ENCODE data around the gene SIM1.
A peak's percentile ranks its signal among the peaks of the same experiment; 100 is the strongest.

The SIM1 gene

DNA sequence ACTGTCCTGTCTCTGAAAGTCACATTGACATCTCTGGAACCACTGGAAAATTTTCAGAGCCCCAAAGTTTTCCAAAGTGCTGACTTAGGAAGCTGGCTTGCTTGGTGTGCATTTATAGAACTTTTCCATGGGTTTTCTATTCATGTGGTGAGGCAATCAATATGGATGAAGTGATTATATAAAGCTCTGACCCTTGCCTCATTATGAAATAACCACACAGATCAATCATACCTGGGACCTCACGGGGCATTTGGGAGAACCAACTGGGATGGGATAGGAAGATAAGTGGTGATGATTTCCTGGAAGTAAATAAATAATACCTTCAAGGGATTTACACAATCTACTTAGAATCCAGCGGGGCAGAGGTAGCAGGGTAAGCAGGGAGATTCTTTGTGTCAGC lies 22.9 kb upstream of the SIM1 start:
- DNase-seq (ENCODE audit: low read depth) = no peak
- TF ChIP-seq MYC (IDR thresholded peaks at IDR 0.05; ENCODE audit: low read depth, low read length) (no peak), POLR2A (IDR thresholded peaks at IDR 0.05; ENCODE audit: extremely low read depth, insufficient read length) (no peak)
- TF ChIP-seq, protein P1, sequence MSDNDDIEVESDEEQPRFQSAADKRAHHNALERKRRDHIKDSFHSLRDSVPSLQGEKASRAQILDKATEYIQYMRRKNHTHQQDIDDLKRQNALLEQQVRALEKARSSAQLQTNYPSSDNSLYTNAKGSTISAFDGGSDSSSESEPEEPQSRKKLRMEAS (IDR thresholded peaks at IDR 0.05; ENCODE audit: low read depth, low read length) = no peak
- H3K4me3 ChIP-seq (ENCODE audit: low read depth, low read length) = no peak overlapping the region

DNA sequence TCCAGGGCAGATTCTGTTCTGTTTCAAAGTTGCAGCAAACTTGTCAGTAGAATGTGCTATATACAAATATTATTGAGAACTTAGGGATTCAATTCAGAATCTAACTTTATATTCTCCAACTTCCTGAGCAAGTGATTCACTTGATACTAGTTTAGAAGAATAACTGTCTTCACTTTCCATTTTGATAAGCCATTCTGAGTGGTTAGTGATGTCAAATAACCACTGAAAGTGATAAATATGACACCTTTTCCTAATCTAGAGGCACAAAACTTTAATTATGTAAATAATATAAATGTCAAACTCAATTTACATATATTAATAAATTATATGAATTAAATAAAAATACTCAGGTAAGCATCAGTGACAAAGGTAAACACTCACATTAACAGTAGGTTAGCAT lies 20.5 kb upstream of the SIM1 start:
- no peak for DNase-seq (ENCODE audit: low read depth)
- no peak overlapping the region for H3K4me3 ChIP-seq (ENCODE audit: low read depth, low read length)
- TF ChIP-seq CTCF (IDR thresholded peaks at IDR 0.05; ENCODE audit: low read depth, low read length) (no peak), MYC (IDR thresholded peaks at IDR 0.05; ENCODE audit: low read depth, low read length) (no peak), POLR2A (IDR thresholded peaks at IDR 0.05; ENCODE audit: extremely low read depth, insufficient read length) (no peak)
- TF ChIP-seq, protein P1 (IDR thresholded peaks at IDR 0.05; ENCODE audit: low read depth, low read length) = no peak

- no peak overlapping the region for H3K4me3 ChIP-seq (ENCODE audit: low read depth, low read length)
- DNase-seq (ENCODE audit: low read depth) = no peak
- TF ChIP-seq, protein P1 (IDR thresholded peaks at IDR 0.05; ENCODE audit: low read depth, low read length) = no peak
- TF ChIP-seq POLR2A (IDR thresholded peaks at IDR 0.05; ENCODE audit: extremely low read depth, insufficient read length) = no peak
- no peak for TF ChIP-seq MYC (IDR thresholded peaks at IDR 0.05; ENCODE audit: low read depth, low read length)
Measured at GRCh38 chr6:100484474-100484873, 19.8 kb upstream of the SIM1 start.

DNA sequence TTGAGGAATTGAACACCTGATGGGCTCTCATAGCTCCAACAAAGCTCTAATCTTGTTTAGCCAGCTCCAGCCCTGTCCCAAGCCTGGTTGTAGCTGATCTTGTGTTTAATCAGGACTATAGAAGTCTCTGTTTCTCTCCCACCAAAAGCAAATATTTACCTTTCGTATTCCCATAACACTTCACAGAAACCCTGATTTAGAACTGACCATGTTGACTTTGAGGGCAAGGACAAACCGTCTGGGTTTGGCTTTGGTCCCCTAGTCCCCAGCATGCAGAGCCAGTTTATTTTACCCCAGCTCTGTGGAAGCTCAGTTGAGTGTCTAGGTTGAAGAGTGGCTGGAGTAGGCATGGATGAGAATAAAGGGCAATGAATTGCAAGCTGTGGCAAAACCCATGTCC lies 18.0 kb upstream of the SIM1 start:
- H3K4me3 ChIP-seq (ENCODE audit: low read depth, low read length) = no peak overlapping the region
- DNase-seq (ENCODE audit: low read depth) = no peak
- TF ChIP-seq POLR2A (IDR thresholded peaks at IDR 0.05; ENCODE audit: extremely low read depth, insufficient read length) (no peak), MYC (IDR thresholded peaks at IDR 0.05; ENCODE audit: low read depth, low read length) (no peak), CTCF (IDR thresholded peaks at IDR 0.05; ENCODE audit: low read depth, low read length) (no peak)
- TF ChIP-seq, protein P1 (IDR thresholded peaks at IDR 0.05; ENCODE audit: low read depth, low read length) = no peak

- peak; percentile 61 for TF ChIP-seq CTCF (IDR thresholded peaks at IDR 0.05; ENCODE audit: low read depth, low read length)
- TF ChIP-seq, protein P1 (IDR thresholded peaks at IDR 0.05; ENCODE audit: low read depth, low read length) = no peak
- no peak for TF ChIP-seq MYC (IDR thresholded peaks at IDR 0.05; ENCODE audit: low read depth, low read length)
- TF ChIP-seq POLR2A (IDR thresholded peaks at IDR 0.05; ENCODE audit: extremely low read depth, insufficient read length) = no peak
- peak; percentile 67 for DNase-seq (ENCODE audit: low read depth)
- H3K4me3 ChIP-seq (ENCODE audit: low read depth, low read length) = no peak overlapping the region
Measured at GRCh38 chr6:100479179-100480035, 14.7 kb upstream of the SIM1 start.

GRCh38 chr6:100475554-100476320 lies 11.0 kb upstream of the SIM1 start:
- TF ChIP-seq POLR2A (IDR thresholded peaks at IDR 0.05; ENCODE audit: extremely low read depth, insufficient read length) (no peak), MYC (IDR thresholded peaks at IDR 0.05; ENCODE audit: low read depth, low read length) (no peak), CTCF (IDR thresholded peaks at IDR 0.05; ENCODE audit: low read depth, low read length) (no peak)
- TF ChIP-seq, protein P1 (IDR thresholded peaks at IDR 0.05; ENCODE audit: low read depth, low read length) = no peak
- DNase-seq (ENCODE audit: low read depth) = no peak
- no peak overlapping the region for H3K4me3 ChIP-seq (ENCODE audit: low read depth, low read length)
